ENCODE results near the gene MRPL20. TPM values are rescaled to one million over a fixed set of nuclear protein-coding genes. Genes with fewer than 3 reads are reported as not detected.

MRPL20 gene
- total RNA-seq, 1 donor from 2014 or later: 132 TPM

DNA sequence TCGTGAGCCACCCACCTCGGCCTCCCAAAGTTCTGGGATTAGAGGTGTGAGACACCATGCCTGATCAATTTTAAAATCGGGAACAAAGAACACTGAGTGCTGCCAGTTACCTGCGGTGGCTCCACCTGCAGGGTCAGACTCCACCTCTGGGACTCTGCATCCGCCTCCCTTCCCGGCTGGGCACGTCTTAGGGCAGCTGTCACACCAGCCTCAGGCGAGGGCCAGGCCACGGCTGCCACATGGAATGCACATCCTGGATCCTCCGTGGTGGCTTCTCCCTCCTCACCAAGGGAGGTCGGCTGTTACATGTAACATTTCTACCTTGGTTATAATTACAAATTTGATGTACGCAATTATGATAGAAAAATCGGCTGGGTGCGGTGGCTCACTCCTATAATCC lies 42.8 kb downstream of the MRPL20 start:
- no peak for DNase-seq (ENCODE audit: low read depth, low spot score)

- no peak for DNase-seq (ENCODE audit: low read depth, low spot score)
These were observed 45.1 kb downstream of the MRPL20 start for GRCh38 chr1:1361982-1362423.

- no peak for DNase-seq (ENCODE audit: low read depth, low spot score)
These were observed 45.7 kb downstream of the MRPL20 start for GRCh38 chr1:1361233-1361981.

DNA sequence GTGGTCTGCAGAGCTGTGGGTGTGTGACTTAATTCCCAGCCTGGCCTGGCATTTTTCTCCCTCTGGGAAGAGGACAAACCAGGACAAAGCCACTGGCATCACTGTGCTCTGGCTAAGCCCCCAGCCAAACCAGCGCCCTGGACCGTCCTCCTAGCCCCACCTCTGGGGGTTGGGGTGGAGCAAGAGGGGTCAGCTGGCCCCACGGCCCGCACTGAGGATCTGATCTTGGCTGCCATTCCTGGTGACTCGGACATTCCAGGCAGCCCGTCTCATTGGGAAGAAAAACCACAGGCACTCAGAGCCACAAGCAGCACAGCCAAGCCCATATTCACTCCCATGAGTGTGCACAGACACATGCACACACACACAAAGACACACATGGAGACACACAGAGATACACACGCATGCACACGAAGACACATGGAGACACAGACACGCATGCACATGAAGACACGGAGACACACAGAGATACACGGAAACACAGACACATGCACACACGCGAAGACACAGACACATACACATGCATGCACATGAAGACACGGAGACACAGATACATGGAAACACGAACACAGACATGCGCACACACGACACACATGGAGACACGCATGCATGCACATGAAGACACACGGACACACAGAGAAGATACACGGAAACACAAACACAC lies 46.5 kb downstream of the MRPL20 start:
- no peak for DNase-seq (ENCODE audit: low read depth, low spot score)

- DNase-seq (ENCODE audit: low read depth, low spot score): no peak
These were observed 47.2 kb downstream of the MRPL20 start for GRCh38 chr1:1359664-1360468.

- no peak for DNase-seq (ENCODE audit: low read depth, low spot score)
These were observed 47.8 kb downstream of the MRPL20 start for GRCh38 chr1:1359308-1359663.

GRCh38 chr1:1358433-1359271 lies 48.4 kb downstream of the MRPL20 start, which contains the start of gene MXRA8:
MXRA8 (minus strand) TSS chr1:1358555; CDS start chr1:1358504, 51 bp downstream.
- no peak for DNase-seq (ENCODE audit: low read depth, low spot score)

DNA sequence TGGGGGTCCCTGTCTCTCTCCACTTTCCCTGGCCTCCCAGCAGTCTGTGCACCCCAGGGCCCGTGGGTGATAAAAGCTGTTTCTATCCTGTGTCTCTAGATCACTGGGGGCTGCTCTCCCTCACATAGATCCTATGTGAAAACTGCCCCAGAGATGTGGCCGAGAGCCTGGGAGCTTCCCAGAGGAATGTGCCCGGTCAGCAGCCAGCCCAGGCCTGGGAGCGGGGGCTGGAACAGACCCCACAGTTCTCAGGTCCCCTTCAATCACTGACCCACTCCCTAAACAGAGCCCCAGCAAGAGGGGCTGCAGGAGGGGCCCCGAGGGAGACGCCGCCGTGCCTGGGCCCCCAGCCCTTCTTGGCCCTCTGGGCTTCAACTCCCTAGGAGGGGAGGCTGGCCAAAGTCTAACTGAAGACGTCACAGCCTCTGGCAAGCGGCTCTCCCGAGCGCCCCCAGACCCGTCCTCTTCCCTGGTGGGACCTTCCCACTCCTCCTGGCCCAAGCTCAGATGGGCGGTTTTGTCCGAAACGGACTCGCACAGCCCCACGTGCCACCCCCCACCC lies 49.1 kb downstream of the MRPL20 start:
- DNase-seq (ENCODE audit: low read depth, low spot score): no peak

DNA sequence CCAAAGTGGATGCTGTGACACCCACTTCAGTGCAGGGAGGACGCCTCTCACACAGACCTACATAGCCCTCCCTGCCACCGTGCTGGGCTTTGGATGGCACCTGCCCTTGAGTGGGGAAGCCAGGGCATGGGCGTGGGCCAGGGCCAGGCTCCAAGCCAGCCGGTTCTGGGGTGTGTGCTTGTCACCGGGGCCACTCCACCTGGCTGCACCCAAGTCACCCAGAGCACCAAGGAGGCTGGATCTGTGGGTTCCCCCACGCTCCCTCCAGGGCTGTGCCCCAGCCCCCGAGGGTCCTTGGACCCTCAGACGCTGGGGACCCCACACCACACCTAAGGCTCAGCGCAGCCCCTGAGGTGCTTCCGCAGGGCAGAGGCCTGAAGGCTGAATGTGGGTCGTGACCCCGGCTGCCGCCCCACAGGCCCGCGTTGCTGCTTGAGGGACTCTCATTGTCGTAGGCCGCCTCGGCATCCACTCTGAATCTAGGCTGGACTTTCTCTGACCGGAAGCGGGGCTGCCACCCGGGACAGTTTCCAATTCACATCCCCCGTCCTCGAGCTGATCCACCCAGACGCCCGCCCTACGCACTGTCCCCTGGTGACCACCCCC lies 50.2 kb downstream of the MRPL20 start:
- DNase-seq (ENCODE audit: low read depth, low spot score): no peak

GRCh38 chr1:1356166-1356795 lies 50.8 kb downstream of the MRPL20 start:
- DNase-seq (ENCODE audit: low read depth, low spot score): no peak

DNA sequence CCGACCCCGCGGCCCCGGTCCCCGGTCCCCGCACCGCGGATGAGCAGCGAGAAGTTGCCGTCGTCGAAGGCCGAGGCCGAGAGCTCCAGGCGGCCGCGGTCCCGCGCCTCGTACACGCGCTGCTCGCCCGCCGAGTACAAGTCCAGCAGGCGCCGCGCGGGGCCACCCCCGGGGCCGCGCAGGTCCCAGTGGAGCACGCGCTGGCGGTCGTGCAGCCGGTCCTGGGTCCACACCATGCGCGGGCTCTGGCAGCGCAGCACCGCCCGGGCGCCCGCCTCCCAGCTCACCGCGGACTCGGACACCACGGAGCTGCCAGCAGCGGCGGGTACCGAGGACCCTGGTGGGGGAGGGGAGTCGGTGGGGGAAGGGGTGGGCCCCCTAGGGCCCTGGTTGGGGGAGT lies 51.7 kb downstream of the MRPL20 start:
- DNase-seq (ENCODE audit: low read depth, low spot score): no peak

- no peak for DNase-seq (ENCODE audit: low read depth, low spot score)
These were observed 52.5 kb downstream of the MRPL20 start for GRCh38 chr1:1354271-1355247.

- DNase-seq (ENCODE audit: low read depth, low spot score): no peak
These were observed 53.5 kb downstream of the MRPL20 start for GRCh38 chr1:1353389-1354151.

DNA sequence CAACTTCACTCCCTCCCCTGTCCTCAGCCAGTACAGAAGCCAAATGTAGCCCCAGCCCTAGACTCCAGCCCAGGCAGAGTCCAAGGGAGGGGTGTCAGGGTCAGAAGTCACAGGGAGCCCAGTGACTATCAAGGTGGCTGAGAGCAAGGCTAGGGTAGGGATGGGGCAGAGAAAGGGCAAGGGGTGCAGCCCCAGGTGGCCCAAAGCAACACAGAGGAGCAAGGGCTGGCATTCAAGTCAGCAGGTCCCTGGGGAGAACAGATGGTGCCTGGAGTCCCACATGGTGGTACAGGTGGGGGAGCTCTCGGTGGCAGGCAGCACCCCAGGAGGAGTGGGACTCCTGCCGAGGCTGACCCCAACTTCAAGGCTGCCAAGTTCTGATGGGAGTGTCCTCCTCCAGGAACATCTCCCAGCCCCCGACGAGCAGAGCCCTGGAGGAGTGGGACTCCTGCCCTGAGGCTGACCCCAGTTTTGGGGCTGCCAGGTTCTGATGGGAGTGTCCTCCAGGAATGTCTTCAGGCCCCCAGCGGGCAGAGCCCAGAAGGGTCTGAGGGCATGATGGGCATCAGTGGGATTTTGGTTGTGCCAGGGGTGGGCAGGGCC lies 54.2 kb downstream of the MRPL20 start:
- DNase-seq (ENCODE audit: low read depth, low spot score): no peak
